GM12892 (cell line): Measurements from ENCODE around the gene ZNF787.

Experiments
- POLR2A ChIP-seq: IDR thresholded peaks from 2 replicates; pipeline ENCODE4 v1.6.1; 2011; ENCODE audit warnings: low read depth, low read length, control low read depth
- POLR2AphosphoS5 ChIP-seq: IDR thresholded peaks from 2 replicates; pipeline ENCODE4 v1.6.1; 2011; ENCODE audit warnings: low read depth, low read length, control low read depth
- TAF1 ChIP-seq: IDR thresholded peaks from 2 replicates; pipeline ENCODE4 v1.6.1; 2011; ENCODE audit warnings: low read depth, mild to moderate bottlenecking, control low read depth, low read length, borderline replicate concordance

DNA sequence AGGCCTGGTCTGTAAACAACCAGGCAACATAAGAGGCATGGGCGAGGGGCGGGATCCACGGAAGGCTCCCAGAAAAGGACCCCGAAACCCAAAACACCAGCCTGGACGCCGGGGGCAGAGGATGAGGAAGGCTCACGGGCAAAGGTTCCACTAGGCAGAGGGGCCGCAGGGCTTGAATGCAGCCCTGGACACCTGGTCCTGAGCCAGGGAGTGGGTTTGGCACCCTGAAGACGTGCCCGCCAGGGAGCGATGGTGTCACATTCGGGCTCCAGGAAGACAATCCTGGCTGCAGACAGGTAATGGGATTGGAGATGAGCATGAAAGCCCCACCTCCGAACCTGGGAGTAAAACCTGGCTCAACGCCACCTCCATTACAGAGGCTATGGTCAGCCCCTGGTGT lies 31.8 kb downstream of the ZNF787 start:
- no peak for TF ChIP-seq POLR2A
- no peak for TF ChIP-seq POLR2AphosphoS5
- no peak for TF ChIP-seq TAF1
